GM21528 (cell line): ENCODE data around the gene INO80.
"Not testable (repeated sequence)": the region's sequence is repeated elsewhere in the genome, so short reads cannot be mapped to it uniquely, and the experiment has no call there.

Experiments
- ATAC-seq: cut with Tn5 transposase; IDR thresholded peaks from one replicate; pipeline ENCODE4 v1.9.1; 2021; ENCODE audit warnings: mild to moderate bottlenecking, moderate library complexity; ENCODE audit not compliant: unreplicated experiment, low FRiP score

Gene INO80

DNA sequence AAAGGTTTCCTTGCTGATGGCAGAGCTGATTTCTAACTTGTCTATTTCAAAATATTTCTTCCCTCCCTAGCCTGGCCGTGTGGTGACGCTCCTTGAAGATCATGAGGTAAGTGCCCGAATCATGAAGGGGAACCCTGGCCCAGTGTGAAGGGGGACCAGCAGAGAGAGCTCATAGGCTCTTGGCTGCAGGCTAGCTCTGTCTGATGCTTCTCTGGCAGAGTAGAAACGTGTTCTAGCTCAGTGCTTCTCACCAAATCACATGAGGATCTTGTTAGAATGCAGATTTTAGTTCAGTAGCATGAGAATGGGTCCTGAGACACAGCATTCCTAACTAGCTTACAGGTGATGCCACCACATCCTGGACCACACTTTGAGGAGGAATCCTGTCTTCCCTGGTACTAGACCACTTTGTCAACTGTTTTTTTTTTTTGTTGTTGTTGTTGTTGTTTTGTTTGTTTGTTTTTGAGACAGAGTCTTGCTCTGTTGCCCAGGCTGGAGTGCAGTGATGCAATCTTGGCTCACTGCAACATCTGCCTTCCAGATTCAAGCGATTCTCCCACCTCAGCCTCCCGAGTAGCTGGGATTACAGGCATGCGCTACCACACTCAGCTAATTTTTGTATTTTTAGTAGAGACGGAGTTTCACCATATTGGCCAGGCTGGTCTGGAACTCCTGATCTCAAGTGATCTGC, 161.8 kb downstream of the INO80 start:
- ATAC-seq = not testable (repeated sequence)

- no peak for ATAC-seq
These were observed 162.4 kb downstream of the INO80 start for GRCh38 chr15:40953713-40954074.

DNA sequence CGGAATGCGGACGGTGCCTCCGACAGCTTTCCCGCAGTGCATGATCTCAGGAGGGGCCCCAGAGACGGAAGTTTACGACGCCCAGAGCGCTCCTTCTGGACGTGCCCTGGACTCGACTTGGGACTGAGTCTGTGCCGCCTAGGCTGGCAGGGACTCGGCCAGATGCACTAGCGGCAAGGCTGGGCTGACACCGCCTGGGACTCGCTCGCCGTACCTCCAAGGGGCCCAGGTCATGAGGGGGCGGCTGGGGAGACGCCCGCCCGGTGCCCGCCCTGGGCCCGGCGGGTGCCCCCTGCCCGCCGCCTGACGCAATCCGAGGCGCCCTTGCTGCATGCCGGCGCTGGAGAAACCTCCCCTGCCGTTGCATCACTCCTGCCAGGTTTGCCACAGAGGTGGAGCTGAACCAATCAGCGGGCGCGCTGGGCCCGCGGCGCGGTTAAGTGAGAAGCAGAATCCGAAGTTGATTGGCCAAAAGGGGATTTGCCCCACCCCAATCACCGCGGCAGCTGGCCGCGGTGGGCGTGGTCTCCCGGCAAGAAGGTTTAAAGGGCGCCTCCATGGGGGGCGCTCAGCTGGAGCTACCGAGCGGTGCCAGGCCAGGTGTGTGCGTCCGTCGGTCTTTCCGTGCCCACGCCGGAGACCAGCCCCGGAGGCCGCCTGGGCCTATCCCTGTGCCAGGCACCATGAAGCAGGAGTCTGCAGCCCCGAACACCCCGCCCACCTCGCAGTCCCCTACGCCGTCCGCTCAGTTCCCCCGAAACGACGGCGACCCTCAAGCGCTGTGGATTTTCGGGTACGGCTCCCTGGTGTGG, 163.0 kb downstream of the INO80 start, which contains the start of gene CHAC1:
TSS of gene CHAC1 (plus strand) at position 571 of the 812 bp plus-strand sequence. CDS start at position 684, 113 bp downstream.
- ATAC-seq = peak; percentile 90

DNA sequence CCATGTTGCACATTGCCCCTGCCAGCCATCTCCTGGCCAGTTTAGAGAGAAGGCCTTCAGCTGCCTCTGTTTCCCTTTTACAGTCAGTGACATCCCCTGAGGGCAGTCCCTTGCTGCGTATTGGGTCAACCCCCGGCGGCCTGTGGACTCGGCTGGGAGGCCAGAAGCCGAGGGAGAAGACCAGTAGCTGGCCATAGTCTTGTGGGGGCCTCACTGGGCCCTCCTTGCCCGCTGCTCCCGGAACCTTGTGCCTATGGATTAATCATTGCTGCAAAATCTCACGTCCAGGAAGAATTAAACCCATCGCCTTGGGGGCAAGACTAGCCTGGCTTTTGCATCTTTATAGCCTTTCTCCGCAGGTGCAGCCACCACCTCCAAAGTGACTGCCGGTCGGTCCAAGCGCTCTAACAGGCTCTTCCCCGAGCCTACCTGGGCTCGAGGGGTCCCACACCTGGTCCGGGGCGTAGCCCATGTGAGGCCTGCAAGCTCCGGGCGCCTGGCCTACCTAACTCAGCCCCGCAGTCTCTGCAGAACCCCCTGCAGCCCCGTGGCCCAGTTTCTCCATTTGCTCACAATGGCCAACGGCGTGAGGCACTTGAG, 163.7 kb downstream of the INO80 start:
- ATAC-seq = no peak

DNA sequence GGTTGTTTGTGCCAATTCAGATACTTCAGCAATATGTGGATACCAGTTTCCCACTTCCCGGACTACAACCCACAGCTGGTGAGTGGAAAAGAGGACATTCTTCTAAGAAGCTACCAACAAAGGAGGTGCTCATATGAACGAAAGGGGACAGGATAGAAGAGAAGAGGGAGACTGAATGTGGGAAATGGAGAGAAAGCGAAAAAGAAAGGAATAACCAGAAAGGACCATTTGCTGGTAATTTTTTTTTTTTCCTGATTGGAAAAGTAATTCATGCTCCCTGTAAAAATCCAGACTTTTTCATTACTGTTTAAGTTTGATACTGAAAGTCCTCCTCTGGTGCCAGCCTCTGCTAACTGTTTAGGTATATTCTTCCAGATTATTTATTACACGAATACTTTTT, 164.3 kb downstream of the INO80 start:
- ATAC-seq = no peak

GRCh38 chr15:40949756-40950207, 166.3 kb downstream of the INO80 start:
- no peak for ATAC-seq

- ATAC-seq = no peak
These were observed 167.2 kb downstream of the INO80 start for GRCh38 chr15:40948706-40949473.

- ATAC-seq = no peak
These were observed 171.4 kb downstream of the INO80 start for GRCh38 chr15:40944510-40945296.

DNA sequence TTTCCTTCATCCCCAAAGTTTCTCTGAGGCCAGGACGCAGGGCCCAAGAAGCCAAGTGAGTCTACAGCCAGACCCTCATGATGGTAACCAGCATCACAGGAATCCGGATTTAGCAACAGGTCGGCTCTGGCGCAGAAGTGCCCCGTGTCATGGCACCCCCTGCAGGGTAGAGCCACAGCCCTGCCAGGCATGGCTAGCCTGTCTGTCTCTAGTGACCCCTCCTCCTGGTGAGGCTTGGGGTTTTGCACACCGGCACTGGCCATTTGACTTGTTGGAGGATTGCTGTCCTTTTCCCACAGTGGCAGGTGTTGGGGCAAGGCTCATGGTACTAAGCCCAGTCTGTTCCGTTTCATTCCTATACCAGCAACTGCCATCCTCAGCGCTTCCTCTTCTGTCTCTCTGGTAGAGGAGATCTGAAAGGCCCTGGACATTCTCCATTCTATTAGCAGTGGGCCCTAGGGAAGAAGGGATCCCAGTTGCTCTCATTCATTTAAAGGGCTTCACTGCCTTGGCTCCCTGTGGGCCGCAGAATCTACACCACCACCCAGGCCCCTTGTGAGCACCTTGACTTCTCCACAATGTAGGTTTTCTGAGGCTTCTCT, 172.2 kb downstream of the INO80 start:
- ATAC-seq = no peak

- no peak for ATAC-seq
These were observed 173.2 kb downstream of the INO80 start for GRCh38 chr15:40942878-40943277.

DNA sequence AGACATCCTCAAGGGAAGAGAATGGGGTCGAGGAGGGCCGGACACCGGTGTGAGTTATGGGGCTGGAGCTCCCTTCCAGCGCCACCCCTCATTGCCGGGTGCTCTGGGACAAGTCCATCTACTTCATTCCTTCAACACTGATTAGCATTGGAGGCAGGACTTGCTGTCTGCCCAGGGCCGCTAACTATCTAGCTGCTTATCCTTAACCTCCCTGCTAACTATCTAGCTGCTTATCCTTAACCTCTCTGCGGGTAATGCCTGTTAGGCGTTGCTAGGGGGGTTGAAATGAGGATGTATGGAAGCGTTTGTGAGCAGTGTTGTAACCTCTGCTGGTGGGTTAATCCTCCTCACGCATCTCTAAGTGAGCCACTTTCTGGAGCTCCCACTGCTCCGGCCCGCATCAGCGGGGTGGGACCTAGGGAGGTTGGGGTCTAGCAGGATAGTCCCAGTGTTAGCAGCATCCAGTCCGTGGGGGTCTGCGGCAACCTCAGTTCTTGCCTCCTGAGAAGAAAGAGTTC, 173.7 kb downstream of the INO80 start:
- no peak for ATAC-seq

DNA sequence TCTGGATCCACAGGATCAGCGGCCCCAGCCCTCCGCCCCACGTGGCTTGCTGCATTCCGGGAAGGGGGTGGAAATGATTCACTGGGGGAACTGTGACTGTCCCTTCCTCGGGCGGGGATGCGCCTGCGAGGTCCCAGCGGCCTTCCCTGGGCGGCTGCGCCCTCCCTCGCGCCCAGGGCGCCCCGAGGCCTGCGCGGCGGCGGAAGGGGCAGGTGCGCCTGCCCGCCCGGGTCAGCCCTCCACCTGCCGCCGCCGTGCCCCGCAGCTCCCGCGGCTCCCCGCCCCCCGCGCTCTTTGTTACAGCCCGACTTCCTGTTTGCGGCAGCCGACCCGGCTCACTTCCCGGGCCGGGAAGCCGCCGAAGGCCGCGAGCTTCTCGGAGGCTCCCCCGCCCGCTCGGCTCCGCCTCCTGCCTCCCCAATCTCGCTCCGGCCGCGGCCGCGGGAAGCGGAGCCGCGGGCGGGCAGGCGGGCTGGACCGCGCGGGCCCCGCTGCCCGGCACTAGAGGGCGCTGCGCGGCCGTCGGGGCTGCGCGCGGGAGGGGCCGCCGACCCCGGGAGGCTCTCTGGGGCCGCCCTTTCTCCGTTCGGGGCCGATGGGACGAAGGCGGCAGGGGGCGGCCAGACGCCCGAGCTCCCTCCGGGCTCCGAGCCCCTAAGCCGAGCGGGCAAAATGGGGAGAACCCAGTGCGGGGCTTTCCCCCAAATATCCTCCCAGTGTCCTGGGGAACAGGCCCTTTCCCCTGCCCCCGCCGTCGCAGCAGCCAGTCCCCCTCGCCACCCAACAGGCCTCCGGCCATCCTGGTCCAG, 174.3 kb downstream of the INO80 start:
- ATAC-seq = peak; percentile 64

DNA sequence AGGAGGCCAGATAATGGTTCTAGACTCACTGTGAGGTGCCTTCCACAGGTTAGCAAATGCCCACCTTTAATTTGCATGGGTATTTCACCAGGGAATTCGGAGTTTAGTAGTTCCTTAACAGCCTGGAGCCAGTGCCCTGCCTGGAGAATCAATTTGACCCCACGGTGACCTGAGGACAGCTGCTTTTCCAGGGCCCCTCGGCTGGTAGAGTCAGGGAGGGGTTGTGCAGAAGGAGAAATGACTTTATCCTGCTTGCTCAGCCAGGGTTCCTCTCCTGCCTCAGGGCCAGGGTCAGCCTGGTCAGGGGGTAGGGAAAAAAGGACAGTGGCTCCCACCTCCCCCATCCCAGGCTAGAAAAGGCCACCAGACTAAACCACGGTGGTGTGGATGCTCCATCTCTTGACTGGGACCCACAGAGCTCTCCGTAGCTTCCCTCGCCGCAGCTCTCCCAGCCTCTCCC, 175.0 kb downstream of the INO80 start:
- no peak for ATAC-seq

DNA sequence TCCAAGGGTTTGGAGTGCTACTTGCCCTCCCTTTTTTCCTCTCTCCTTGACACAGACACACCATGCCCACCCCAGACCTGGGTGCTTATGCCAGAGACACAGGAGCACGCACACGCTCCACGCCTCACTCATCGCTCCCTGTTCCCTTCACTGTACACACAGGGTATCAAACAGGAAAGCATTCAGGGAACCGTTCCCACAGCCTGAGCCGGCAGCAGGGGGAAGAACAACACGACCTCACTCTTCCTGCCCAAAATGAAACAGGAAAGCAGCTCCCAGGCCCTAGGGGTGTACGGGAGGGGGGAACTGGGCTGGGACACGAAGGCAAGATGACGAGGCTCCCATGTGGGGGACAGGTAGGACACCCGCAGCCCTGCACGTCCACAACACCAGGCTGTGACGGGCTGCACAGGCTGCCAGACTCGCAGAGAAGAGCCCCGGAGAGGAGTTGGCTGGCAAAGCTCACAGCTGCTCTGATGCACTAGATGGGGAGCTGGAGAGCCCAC, 175.7 kb downstream of the INO80 start:
- ATAC-seq = no peak

DNA sequence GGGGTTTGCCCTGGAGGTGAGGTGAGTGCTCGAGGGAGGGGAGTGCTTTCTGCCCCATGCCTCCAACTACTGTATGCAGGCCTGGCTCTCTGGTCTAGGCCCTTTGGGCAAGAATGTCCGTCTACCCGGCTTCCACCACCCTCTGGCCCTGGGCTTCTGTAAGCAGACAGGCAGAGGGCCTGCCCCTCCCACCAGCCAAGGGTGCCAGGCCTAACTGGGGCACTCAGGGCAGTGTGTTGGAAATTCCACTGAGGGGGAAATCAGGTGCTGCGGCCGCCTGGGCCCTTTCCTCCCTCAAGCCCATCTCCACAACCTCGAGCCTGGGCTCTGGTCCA, 177.6 kb downstream of the INO80 start:
- ATAC-seq = no peak

DNA sequence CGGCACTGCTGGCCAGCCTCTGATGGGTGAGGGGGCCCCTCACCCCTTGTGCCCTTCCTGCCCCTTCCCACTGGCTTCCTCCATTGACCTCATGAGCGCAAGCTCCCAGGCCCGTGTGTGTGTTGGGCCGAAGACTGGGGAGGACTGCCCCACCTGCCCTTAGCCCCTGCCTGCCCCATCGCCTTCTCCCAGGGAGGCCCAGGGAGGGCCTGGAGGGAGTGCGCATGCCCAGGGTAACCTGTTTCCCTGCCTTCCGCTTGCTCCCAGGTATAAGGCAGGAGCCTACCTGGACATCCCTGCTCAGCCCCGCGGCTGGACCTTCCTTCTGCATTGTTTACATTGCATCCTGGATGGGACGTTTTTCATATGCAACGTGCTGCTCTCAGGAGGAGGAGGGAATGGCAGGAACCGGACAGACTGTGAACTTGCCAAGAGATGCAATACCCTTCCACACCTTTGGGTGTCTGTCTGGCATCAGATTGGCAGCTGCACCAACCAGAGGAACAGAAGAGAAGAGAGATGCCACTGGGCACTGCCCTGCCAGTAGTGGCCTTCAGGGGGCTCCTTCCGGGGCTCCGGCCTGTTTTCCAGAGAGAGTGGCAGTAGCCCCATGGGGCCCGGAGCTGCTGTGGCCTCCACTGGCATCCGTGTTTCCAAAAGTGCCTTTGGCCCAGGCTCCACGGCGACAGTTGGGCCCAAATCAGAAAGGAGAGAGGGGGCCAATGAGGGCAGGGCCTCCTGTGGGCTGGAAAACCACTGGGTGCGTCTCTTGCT, 178.1 kb downstream of the INO80 start:
- ATAC-seq = no peak
